Endothelial cell (in vitro differentiated cells): ENCODE data around the gene ZEB2. TPM values are rescaled to one million over a fixed set of nuclear protein-coding genes. Genes with fewer than 3 reads are reported as not detected.

Experiments used
- DNase-seq: peaks from one replicate; pipeline ENCODE4 v3.0.0; 2021; ENCODE audit warnings: low spot score
- H3K27ac Mint-ChIP-seq: one replicate; pipeline ENCODE4 v1.8.0; 2021; ENCODE audit warnings: mixed read lengths, inconsistent platforms; ENCODE audit not compliant: unreplicated experiment
- H3K27me3 Mint-ChIP-seq: one replicate; pipeline ENCODE4 v1.8.0; 2021; ENCODE audit warnings: mild to moderate bottlenecking, moderate library complexity, mixed read lengths, inconsistent platforms; ENCODE audit not compliant: unreplicated experiment
- H3K36me3 Mint-ChIP-seq: one replicate; pipeline ENCODE4 v1.8.0; 2021; ENCODE audit warnings: mild to moderate bottlenecking, low read depth, mixed read lengths, inconsistent platforms; ENCODE audit not compliant: unreplicated experiment
- H3K4me1 Mint-ChIP-seq: one replicate; pipeline ENCODE4 v1.8.0; 2021; ENCODE audit warnings: mild to moderate bottlenecking, mixed read lengths, inconsistent platforms; ENCODE audit not compliant: unreplicated experiment
- H3K4me3 Mint-ChIP-seq: one replicate; pipeline ENCODE4 v1.8.0; 2021; ENCODE audit warnings: mild to moderate bottlenecking, mixed read lengths, inconsistent platforms; ENCODE audit not compliant: unreplicated experiment
- H3K9me3 Mint-ChIP-seq: one replicate; pipeline ENCODE4 v1.8.0; 2021; ENCODE audit warnings: mixed read lengths, inconsistent platforms; ENCODE audit not compliant: unreplicated experiment
- total RNA-seq: library from RNA; stranded (reverse); fragmentation: NEBNext Ultra II Directional; extraction: Animal tissue kit (Norgen Biotek cat#: 25700); gene quantifications from one replicate; pipeline ENCODE4 v1.2.1, GENCODE V29; 2021; ENCODE audit not compliant: unreplicated experiment
- TF ChIP-seq, protein P1 (sequence below): fragments of 200-600 bp; sonication (generic); IDR thresholded peaks from one replicate; pipeline ENCODE4 v1.5.0; 2021; ENCODE audit warnings: antibody characterized with exemption; ENCODE audit not compliant: unreplicated experiment

ZEB2 gene
- total RNA-seq, 1 donor from 2014 or later: 109 TPM

DNA sequence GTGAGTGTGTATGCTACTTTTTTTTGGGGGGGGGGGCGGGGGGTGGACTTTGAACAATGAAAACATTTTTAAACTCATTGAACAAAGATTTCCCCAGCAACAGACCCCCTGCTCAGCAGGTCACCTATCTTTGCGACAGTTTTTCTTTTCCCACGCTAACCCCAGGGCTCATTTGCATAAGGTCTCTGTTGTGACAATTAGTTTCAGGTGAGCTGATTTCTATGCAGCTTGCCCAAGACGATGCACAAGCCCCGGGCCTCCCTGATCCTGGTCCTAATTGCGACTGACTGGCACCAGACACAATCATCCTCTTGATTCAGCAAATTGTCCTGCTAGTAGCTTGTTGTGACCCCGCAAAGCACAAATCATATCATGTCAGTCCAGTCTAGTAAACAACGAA lies 40.3 kb downstream of the ZEB2 start:
- Mint-ChIP-seq H3K4me3 (no peak overlapping the region), H3K4me1 (peaks cover 27% of the 10 kb centered on the region), H3K27ac (peak overlapping the region; percentile 39), H3K27me3 (no peaks in the 10 kb centered on the region), H3K9me3 (no peaks in the 10 kb centered on the region), H3K36me3 (peaks cover 6% of the 10 kb centered on the region)
- no peak for DNase-seq
- TF ChIP-seq, protein P1, sequence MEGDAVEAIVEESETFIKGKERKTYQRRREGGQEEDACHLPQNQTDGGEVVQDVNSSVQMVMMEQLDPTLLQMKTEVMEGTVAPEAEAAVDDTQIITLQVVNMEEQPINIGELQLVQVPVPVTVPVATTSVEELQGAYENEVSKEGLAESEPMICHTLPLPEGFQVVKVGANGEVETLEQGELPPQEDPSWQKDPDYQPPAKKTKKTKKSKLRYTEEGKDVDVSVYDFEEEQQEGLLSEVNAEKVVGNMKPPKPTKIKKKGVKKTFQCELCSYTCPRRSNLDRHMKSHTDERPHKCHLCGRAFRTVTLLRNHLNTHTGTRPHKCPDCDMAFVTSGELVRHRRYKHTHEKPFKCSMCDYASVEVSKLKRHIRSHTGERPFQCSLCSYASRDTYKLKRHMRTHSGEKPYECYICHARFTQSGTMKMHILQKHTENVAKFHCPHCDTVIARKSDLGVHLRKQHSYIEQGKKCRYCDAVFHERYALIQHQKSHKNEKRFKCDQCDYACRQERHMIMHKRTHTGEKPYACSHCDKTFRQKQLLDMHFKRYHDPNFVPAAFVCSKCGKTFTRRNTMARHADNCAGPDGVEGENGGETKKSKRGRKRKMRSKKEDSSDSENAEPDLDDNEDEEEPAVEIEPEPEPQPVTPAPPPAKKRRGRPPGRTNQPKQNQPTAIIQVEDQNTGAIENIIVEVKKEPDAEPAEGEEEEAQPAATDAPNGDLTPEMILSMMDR: no peak

DNA sequence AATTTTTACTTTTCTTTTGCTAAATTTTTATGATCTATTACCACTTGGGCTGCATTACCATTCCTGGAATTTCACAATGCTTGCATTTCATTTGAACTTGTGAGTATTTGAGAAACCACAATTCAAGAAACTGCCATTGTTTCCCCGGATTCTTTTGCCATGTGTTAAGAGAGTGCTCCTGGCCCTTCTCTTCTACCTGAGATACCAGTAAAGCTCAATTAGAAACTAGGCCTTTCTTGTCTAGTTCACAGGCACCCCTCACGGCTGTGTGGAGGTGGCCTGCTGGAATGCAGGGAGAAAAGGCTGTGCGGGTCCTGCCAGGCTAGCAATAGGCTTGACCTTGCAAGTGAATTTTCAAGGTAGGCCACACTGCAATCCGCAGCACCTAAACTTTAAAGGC lies 40.8 kb downstream of the ZEB2 start:
- no peaks in the 10 kb centered on the region for H3K27me3 Mint-ChIP-seq
- TF ChIP-seq, protein P1: no peak
- H3K9me3 Mint-ChIP-seq: no peaks in the 10 kb centered on the region
- no peak overlapping the region for H3K27ac Mint-ChIP-seq
- H3K4me1 Mint-ChIP-seq: peaks cover 27% of the 10 kb centered on the region
- H3K36me3 Mint-ChIP-seq: peaks cover 6% of the 10 kb centered on the region
- H3K4me3 Mint-ChIP-seq: no peak overlapping the region
- no peak for DNase-seq

DNA sequence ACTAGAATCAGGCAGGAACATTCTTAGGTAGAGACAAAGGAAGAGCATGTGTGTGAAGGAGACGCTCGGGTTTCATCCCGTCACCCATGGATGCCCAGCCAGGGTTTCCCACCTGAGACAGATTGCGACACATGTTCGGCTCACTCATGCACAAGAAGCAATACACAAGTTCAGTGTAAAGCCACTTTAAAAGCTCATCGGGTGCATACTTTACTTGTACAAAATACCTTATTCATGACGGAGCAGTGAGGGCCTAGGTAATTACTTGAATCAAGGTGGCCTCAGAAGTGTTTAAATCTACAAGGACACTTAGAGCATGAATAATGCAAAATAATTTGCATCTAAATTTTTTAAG lies 42.0 kb downstream of the ZEB2 start:
- H3K4me1 Mint-ChIP-seq: peaks cover 22% of the 10 kb centered on the region
- H3K27ac Mint-ChIP-seq: no peak overlapping the region
- no peak for DNase-seq
- no peak overlapping the region for H3K4me3 Mint-ChIP-seq
- no peaks in the 10 kb centered on the region for H3K27me3 Mint-ChIP-seq
- no peaks in the 10 kb centered on the region for H3K9me3 Mint-ChIP-seq
- TF ChIP-seq, protein P1: no peak
- H3K36me3 Mint-ChIP-seq: peaks cover 6% of the 10 kb centered on the region

DNA sequence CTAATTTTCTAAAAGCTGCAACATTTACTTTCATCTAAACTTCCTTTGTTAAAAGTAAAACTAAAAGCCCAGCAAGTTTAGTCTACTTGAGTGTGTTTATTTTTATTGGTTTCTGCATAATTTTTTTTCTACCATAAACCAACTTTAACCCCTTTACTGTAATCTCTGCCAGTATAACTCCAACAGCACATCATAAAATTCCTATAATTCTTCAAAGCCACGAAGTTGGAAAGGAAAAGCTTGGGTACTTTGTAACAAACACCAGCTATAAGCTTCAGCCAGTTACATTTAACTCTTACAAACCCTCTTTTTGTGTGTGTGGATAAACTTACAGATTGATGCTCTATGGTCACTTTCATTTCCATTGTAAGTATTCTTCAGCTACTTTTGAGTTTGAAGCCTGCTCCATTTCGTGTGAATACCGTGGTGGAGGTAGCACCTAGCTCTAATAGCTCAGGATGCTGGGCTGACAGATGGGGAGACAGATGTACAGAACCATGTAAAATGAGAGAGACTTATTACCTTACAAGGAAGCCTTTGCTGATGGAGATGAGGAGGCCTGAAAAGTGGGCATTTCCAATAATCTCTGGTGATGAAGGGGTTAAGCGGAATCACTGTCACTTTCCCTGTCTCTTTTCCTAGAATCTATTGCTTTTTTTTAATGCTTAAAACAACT lies 42.5 kb downstream of the ZEB2 start:
- no peak overlapping the region for H3K27ac Mint-ChIP-seq
- peaks cover 5% of the 10 kb centered on the region for H3K36me3 Mint-ChIP-seq

DNA sequence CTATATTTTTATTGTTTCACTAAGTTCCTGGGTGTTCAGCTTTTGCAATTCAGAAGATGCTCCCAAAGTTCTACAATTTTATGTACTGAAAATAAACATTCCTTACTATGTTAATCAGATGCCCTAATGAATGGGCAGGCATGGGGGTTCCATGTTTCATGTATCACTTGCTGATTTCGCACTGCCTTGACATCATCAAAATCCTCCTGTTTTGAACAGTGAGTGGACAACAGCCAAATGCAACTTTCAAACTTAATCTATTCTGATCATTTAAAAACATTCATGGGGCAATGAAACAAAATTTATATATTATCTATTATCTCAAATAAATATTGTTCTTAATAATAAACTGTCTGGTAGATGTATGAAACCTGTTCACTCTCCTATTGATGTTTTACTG lies 43.2 kb downstream of the ZEB2 start:
- TF ChIP-seq, protein P1: no peak
- Mint-ChIP-seq H3K4me1 (peaks cover 11% of the 10 kb centered on the region), H3K27me3 (no peaks in the 10 kb centered on the region)

More for the DNA sequence above, 42.5 kb downstream of the ZEB2 start:
- TF ChIP-seq, protein P1: no peak
- no peak overlapping the region for H3K4me3 Mint-ChIP-seq
- H3K27me3 Mint-ChIP-seq: no peaks in the 10 kb centered on the region
- H3K4me1 Mint-ChIP-seq: peaks cover 17% of the 10 kb centered on the region
- no peaks in the 10 kb centered on the region for H3K9me3 Mint-ChIP-seq
- DNase-seq: no peak

More for the DNA sequence above, 43.2 kb downstream of the ZEB2 start:
- DNase-seq: no peak
- H3K36me3 Mint-ChIP-seq: no peaks in the 10 kb centered on the region
- no peaks in the 10 kb centered on the region for H3K9me3 Mint-ChIP-seq
- H3K4me3 Mint-ChIP-seq: no peak overlapping the region
- H3K27ac Mint-ChIP-seq: no peak overlapping the region
